Astrocyte (in vitro differentiated cells and primary cell): ENCODE measurements around the gene BANK1. TPM values are rescaled to one million over a fixed set of nuclear protein-coding genes. Genes with fewer than 3 reads are reported as not detected.

ENCODE experiments used
- DNase-seq: peaks from one replicate; pipeline ENCODE4 v3.0.0-alpha.2; 2010; ENCODE audit warnings: low read depth
- FAIRE-seq: peaks from 2 replicates; lab custom pipeline; 2011; peaks lifted over from hg19 to GRCh38; lab: Jason Lieb, UNC
- H2AFZ ChIP-seq: 2 replicates; pipeline ENCODE4 v1.6.0; 2012; ENCODE audit warnings: low read depth, low read length, inconsistent platforms
- H3K27ac ChIP-seq: 2 replicates; pipeline ENCODE4 v1.5.1; 2011; ENCODE audit warnings: low read depth, low read length, inconsistent platforms
- H3K27me3 ChIP-seq: 2 replicates; pipeline ENCODE4 v1.6.0; 2011; ENCODE audit warnings: low read length, inconsistent platforms; ENCODE audit not compliant: insufficient read depth
- H3K36me3 ChIP-seq: 2 replicates; pipeline ENCODE4 v1.5.1; 2011; ENCODE audit warnings: low read length, inconsistent platforms; ENCODE audit not compliant: insufficient read depth
- H3K4me1 ChIP-seq: 2 replicates; pipeline ENCODE4 v1.5.1; 2011; ENCODE audit warnings: low read length, inconsistent platforms; ENCODE audit not compliant: insufficient read depth
- H3K4me2 ChIP-seq: 2 replicates; pipeline ENCODE4 v1.6.0; 2012; ENCODE audit warnings: low read length, inconsistent platforms
- H3K4me3 ChIP-seq: 2 replicates; pipeline ENCODE4 v1.5.1; 2011; ENCODE audit warnings: low read depth, mild to moderate bottlenecking, low read length, inconsistent platforms; ENCODE audit not compliant: insufficient read depth
- H3K79me2 ChIP-seq: 2 replicates; pipeline ENCODE4 v1.6.0; 2012; ENCODE audit warnings: mild to moderate bottlenecking, low read length, inconsistent platforms; ENCODE audit not compliant: insufficient read depth
- H3K9ac ChIP-seq: 2 replicates; pipeline ENCODE4 v1.6.0; 2012; ENCODE audit warnings: mild to moderate bottlenecking, low read length, inconsistent platforms
- H3K9me3 ChIP-seq: 2 replicates; pipeline ENCODE4 v1.5.1; 2012; ENCODE audit warnings: low read depth, mild to moderate bottlenecking, low read length, inconsistent platforms; ENCODE audit not compliant: insufficient read depth
- H4K20me1 ChIP-seq: 2 replicates; pipeline ENCODE4 v1.6.0; 2012; ENCODE audit warnings: low read length, inconsistent platforms; ENCODE audit not compliant: insufficient read depth
- H3K27ac Mint-ChIP-seq: one replicate; pipeline ENCODE4 v1.8.0; 2021; ENCODE audit warnings: mild to moderate bottlenecking, mixed read lengths; ENCODE audit not compliant: unreplicated experiment
- H3K27me3 Mint-ChIP-seq: one replicate; pipeline ENCODE4 v1.8.0; 2021; ENCODE audit warnings: low read depth, mixed read lengths; ENCODE audit not compliant: unreplicated experiment
- H3K36me3 Mint-ChIP-seq: one replicate; pipeline ENCODE4 v1.8.0; 2021; ENCODE audit warnings: low read depth, mixed read lengths; ENCODE audit not compliant: unreplicated experiment
- H3K4me1 Mint-ChIP-seq: one replicate; pipeline ENCODE4 v1.8.0; 2021; ENCODE audit warnings: low read depth, mixed read lengths; ENCODE audit not compliant: unreplicated experiment
- H3K4me3 Mint-ChIP-seq: one replicate; pipeline ENCODE4 v1.8.0; 2021; ENCODE audit warnings: mild to moderate bottlenecking, moderate library complexity, mixed read lengths; ENCODE audit not compliant: unreplicated experiment
- H3K9me3 Mint-ChIP-seq: one replicate; pipeline ENCODE4 v1.8.0; 2021; ENCODE audit warnings: mild to moderate bottlenecking, mixed read lengths; ENCODE audit not compliant: unreplicated experiment
- CTCF ChIP-seq: IDR thresholded peaks from 2 replicates; pipeline ENCODE4 v1.5.1; 2011; ENCODE audit warnings: low read depth, mild to moderate bottlenecking, inconsistent platforms, low read length, moderate library complexity; ENCODE audit not compliant: insufficient read depth
- EZH2 ChIP-seq: IDR thresholded peaks from 2 replicates; pipeline ENCODE4 v1.6.1; 2012; ENCODE audit warnings: mild to moderate bottlenecking, low read length, inconsistent platforms; ENCODE audit not compliant: insufficient read depth
- total RNA-seq: library from RNA; stranded (reverse); gene quantifications from 2 replicates; pipeline ENCODE4 v1.2.1, GENCODE V29; 2021

Gene BANK1
- total RNA-seq, 1 donor from 2014 or later: 1.3 TPM

- no peak for TF ChIP-seq EZH2
- no peak for TF ChIP-seq CTCF
- H3K79me2 ChIP-seq: no peaks in the 10 kb centered on the region
Measured at GRCh38 chr4:102076622-102077021, 286.1 kb downstream of the BANK1 start.

GRCh38 chr4:102080184-102080583, 289.7 kb downstream of the BANK1 start:
- Mint-ChIP-seq H3K4me3 (no peak overlapping the region), H3K9me3 (peaks cover 4% of the 10 kb centered on the region), H3K27me3 (no peaks in the 10 kb centered on the region), H3K36me3 (no peaks in the 10 kb centered on the region), H3K4me1 (no peaks in the 10 kb centered on the region), H3K27ac (no peak overlapping the region)
- Histone ChIP-seq H3K4me3 (no peak overlapping the region), H3K4me2 (no peak overlapping the region), H3K27me3 (no peaks in the 10 kb centered on the region), H2AFZ (no peak overlapping the region), H3K79me2 (no peaks in the 10 kb centered on the region), H3K9me3 (no peaks in the 10 kb centered on the region), H3K27ac (no peak overlapping the region), H3K4me1 (no peaks in the 10 kb centered on the region), H4K20me1 (no peaks in the 10 kb centered on the region), H3K36me3 (no peaks in the 10 kb centered on the region), H3K9ac (no peak overlapping the region)
- DNase-seq: no peak
- no peak for FAIRE-seq
- no peak for TF ChIP-seq EZH2

More at GRCh38 chr4:102076622-102077021, 286.1 kb downstream of the BANK1 start:
- no peak overlapping the region for H3K9ac ChIP-seq
- DNase-seq (no peak), FAIRE-seq (no peak)
- H3K9me3 Mint-ChIP-seq: no peaks in the 10 kb centered on the region
- H3K4me3 Mint-ChIP-seq: no peak overlapping the region
- H3K27me3 ChIP-seq: no peaks in the 10 kb centered on the region
- no peak overlapping the region for H3K27ac Mint-ChIP-seq
- no peak overlapping the region for H3K27ac ChIP-seq
- no peaks in the 10 kb centered on the region for H4K20me1 ChIP-seq
- no peak overlapping the region for H3K4me3 ChIP-seq
- no peak overlapping the region for H2AFZ ChIP-seq
- H3K36me3 Mint-ChIP-seq: no peaks in the 10 kb centered on the region
- H3K4me2 ChIP-seq: no peak overlapping the region
- no peaks in the 10 kb centered on the region for H3K36me3 ChIP-seq
- H3K4me1 Mint-ChIP-seq: no peaks in the 10 kb centered on the region
- H3K4me1 ChIP-seq: no peaks in the 10 kb centered on the region
- H3K27me3 Mint-ChIP-seq: no peaks in the 10 kb centered on the region
- H3K9me3 ChIP-seq: no peaks in the 10 kb centered on the region

GRCh38 chr4:102089850-102090621, 299.5 kb downstream of the BANK1 start:
- FAIRE-seq (no peak), DNase-seq (no peak)
- H3K27ac Mint-ChIP-seq: no peak overlapping the region
- peaks cover 4% of the 10 kb centered on the region for H3K9me3 Mint-ChIP-seq
- Histone ChIP-seq H2AFZ (no peak overlapping the region), H3K4me1 (no peaks in the 10 kb centered on the region), H3K36me3 (no peaks in the 10 kb centered on the region), H3K4me2 (no peak overlapping the region), H3K4me3 (no peak overlapping the region), H3K79me2 (no peaks in the 10 kb centered on the region), H3K27ac (no peak overlapping the region), H3K27me3 (no peaks in the 10 kb centered on the region), H4K20me1 (no peaks in the 10 kb centered on the region), H3K9ac (no peak overlapping the region), H3K9me3 (peaks cover 4% of the 10 kb centered on the region)
- no peaks in the 10 kb centered on the region for H3K27me3 Mint-ChIP-seq
- no peaks in the 10 kb centered on the region for H3K4me1 Mint-ChIP-seq
- H3K36me3 Mint-ChIP-seq: no peaks in the 10 kb centered on the region
- TF ChIP-seq CTCF: no peak
- no peak for TF ChIP-seq EZH2
- no peak overlapping the region for H3K4me3 Mint-ChIP-seq
